GM12892 (cell line): ENCODE data around the gene TOM1.
"Not testable (repeated sequence)": the region's sequence is repeated elsewhere in the genome, so short reads cannot be mapped to it uniquely, and the experiment has no call there.

Experiments used
- DNase-seq: peaks from one replicate; pipeline ENCODE4 v3.0.0; 2011; ENCODE audit not compliant: insufficient read length
- FAIRE-seq: peaks from 2 replicates; lab custom pipeline; 2011; peaks lifted over from hg19 to GRCh38; lab: Jason Lieb, UNC
- POLR2A ChIP-seq: IDR thresholded peaks from 2 replicates; pipeline ENCODE4 v1.6.1; 2011; ENCODE audit warnings: low read depth, low read length, control low read depth
- POLR2AphosphoS5 ChIP-seq: IDR thresholded peaks from 2 replicates; pipeline ENCODE4 v1.6.1; 2011; ENCODE audit warnings: low read depth, low read length, control low read depth
- TAF1 ChIP-seq: IDR thresholded peaks from 2 replicates; pipeline ENCODE4 v1.6.1; 2011; ENCODE audit warnings: low read depth, mild to moderate bottlenecking, control low read depth, low read length, borderline replicate concordance

The TOM1 gene

DNA sequence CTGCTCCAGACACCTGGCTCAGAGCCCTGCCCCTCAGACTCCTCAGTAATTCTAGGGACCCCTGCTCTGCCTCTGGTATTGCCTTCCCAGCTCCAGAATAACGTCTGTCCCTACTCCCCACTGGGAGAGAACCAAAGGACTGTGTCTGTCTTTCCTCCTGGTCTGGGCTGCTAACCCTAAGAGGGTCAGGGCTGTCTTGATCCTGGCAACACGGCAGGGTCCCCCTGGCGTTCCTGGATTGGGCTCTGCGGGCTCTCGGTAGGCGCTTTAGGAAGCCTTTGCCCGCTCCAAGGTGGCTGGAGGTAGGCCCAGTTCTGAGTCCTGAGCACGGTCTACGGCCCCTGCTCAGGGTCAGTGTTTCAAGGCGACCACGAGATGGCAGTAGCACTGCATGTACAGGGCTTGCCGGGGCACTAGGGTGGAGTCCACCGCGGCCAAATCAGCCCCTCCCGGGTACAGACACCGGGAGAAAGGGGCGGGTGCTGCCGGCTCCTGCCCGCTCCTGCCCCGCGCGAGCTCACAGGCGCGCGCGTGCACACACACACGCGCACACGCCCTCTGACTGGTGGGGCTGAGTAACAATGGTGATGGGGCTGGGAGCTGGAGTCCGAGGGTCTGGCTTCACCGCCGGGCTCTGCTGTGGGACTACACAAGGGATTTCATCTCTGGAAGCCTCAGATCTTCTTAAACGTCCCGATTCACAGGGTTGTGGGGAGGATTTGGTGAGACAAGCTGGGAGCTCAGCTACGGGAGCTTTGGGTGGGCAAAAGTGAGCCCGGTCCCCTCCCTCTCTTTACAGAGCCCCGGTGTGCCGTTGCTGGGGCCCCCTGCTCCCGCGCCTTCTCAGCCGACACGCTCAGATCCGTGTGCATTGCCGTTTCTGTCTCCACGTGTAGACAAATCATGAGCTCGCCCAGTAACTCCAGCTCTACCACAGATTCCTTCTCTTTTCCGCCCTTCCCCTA is 51.1 kb downstream of the TOM1 start:
- TF ChIP-seq POLR2A (no peak; the same call in 1 of the 2 replicates), POLR2AphosphoS5 (no peak), TAF1 (no peak)
- DNase-seq = peak; percentile 97
- peak; percentile 98 for FAIRE-seq

DNA sequence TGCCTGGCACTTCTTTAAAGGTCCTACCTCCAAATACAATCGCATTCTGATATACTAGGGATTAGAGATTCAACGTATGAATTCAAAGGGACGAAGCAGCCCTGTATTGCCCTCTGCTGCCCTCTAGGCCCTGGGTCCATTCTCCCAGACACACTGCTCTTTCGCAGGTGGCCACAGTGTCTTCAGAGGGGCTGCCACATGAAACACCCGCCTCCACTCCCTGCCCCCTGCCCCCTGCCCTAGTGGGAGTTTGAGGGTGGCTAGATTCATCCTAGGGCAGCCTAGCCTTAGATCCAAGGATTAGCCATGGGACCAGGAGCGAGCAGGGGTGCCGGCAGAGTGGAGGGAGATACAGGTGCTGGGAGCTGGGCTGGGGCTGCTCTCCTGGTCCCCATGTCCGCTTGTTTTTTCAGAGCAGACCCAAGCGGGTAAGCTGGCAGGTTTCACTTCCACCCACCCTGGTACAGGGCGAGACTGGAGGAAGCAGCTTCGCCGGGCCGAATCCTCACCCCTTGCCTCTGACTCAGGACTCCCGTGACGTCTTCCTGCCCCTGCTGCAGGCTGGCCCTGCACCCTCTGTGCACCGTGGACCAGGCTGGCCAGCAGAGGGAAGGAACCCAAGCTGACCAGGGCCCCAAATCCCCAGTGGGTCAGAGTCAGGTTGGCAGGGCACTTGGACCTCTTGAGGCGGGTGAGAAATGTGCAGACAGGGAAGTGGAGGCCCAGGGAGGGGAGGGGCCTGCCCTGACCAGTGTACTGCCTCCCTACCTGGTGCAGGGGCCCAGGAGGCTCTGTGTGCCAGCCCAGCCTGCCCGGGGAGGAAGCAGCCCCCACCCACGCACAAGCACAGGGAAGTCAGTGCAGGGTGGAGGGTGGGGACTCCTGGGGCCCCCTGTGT is 52.8 kb downstream of the TOM1 start:
- DNase-seq (no peak), FAIRE-seq (peak; percentile 80)
- TF ChIP-seq TAF1 (no peak), POLR2A (peak; percentile 25; the same call in 1 of the 2 replicates), POLR2AphosphoS5 (no peak)

DNA sequence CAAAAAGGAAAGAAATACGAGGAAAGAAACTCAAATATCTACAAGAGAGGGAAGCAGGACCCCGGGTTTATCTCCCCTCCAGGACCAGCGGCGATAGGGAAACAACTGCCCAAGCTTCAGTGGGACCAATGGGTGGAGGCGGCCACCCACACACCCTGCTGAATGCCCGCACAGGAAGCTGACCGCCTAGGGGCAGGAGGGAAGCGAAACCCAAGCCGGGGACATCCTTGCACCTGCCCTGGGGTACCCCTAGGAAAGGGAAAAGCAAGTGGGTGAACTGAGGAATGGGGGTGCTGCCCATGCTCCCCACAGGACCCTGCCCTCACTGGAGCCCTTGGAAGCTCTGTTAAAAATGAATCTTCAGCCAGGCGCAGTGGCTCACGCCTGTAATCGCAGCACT is 53.6 kb downstream of the TOM1 start:
- no peak for TF ChIP-seq TAF1
- TF ChIP-seq POLR2A = no peak
- no peak for TF ChIP-seq POLR2AphosphoS5
- FAIRE-seq (peak; percentile 48), DNase-seq (no peak)

DNA sequence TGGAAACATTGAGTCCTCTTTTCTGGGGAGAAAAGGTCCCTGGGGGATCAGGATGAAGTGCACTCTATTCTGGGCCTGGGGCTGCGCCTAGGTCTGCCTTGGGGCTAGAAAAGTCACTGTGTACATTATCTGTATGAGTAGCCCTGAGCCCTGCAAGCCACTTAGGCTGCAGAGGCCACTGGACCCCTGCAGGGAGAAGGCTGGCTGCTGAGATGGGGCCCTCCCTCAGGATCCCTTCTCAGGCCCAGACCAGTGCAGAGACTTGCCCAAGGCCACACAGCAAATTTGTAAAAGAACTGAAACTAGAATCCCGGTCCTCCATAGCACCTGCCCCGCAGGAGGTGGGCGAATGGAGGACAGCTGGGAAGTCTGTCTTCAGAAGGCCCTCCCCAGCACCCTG is 54.4 kb downstream of the TOM1 start:
- peak; percentile 40 for FAIRE-seq
- TF ChIP-seq POLR2A (no peak), POLR2AphosphoS5 (no peak), TAF1 (no peak)
- no peak for DNase-seq

DNA sequence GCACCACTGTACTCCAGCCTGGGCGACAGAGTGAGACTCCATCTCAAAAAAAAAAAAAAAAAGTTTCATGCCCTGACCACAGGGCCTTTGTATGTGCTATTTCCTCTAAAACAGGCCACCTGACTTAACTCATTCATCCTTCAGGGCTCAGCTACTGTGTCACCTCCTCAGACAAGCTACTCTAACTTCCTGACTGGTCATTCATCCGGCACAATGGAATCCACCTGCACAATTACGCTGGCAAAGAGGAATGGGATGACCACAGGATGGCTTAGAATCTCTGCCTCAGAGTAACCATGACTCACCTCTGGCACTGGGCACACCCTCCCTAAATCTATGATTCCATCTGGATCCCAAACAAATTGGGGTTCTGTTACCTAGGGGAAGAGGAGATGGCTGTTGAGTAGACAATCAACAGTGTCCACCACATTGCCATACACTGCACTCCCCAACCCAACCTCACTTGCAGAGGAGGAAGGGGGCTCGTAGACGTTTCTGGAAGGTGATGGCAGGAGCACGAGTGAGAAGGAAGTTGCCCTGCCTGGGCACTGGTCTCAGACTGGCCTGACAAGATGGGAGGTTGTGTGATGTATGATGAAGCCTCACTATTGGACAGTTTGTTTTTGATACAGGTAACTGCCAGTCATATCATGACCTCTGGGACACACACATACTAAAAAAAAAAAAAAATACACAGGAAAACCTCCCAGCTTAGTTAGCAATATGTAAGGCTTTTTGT is 58.4 kb downstream of the TOM1 start:
- FAIRE-seq (no peak), DNase-seq (no peak)
- no peak for TF ChIP-seq TAF1
- no peak for TF ChIP-seq POLR2A
- TF ChIP-seq POLR2AphosphoS5 = no peak

DNA sequence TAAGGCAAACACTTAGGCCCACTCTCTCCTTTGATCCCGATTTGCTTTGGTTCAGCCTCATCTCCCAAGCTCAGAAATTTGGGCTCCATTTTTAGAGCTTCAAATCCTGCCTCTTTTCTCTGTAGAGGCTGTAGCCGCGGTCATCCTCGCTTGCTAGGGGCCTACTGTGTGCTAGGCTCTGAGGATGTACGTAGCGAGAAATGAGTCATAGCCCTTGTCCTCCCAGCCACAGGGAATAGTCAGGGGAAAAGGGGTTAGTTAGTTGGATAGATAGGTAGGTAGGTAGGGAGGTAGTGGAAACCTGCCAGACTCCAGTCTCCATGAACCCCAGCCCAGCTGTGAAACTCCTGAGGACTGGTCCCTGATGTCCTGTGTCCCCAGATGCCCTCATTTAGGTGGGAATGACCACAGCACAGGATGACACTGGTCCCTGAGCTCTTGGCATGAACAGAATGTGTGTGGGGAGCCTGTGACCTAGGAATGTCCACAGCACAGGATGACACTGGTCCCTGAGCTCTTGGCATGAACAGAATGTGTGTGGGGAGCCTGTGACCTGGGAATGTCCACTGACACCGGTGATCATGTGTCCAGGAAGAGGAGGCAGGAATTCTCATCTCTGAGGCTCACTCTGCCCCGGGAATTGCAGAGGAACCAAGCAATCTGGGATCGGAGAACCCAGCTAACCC is 59.8 kb downstream of the TOM1 start:
- TF ChIP-seq TAF1 (no peak), POLR2A (no peak), POLR2AphosphoS5 (no peak)
- DNase-seq = no peak
- no peak for FAIRE-seq

DNA sequence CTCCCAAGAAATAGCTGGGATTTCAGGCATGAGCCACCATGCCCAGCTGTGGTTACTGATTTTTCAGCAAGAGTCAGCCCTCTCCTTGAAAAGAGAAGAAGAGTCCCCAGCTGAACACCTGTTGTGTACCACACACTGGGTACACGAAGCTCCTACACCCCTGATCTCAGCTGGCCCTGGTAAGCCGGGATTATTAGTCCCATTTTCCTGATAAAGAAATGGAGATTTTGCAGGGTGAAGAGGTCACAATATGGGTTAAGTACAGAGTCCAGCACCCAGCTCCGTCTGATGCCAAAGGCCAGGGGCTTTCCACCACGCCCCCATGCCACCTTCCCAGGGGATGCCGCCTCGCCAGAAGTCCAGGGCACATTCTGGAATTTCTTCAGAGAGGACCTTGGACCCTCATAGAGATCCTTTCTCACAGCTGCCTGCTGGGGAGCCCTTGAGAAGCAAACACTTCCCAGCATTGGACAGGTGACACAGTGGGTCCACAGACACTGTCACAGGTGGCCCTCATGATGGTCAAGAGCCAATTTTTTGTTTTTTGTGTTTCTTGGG is 61.4 kb downstream of the TOM1 start:
- TF ChIP-seq POLR2A (no peak), POLR2AphosphoS5 (no peak), TAF1 (no peak)
- no peak for DNase-seq
- FAIRE-seq = no peak

DNA sequence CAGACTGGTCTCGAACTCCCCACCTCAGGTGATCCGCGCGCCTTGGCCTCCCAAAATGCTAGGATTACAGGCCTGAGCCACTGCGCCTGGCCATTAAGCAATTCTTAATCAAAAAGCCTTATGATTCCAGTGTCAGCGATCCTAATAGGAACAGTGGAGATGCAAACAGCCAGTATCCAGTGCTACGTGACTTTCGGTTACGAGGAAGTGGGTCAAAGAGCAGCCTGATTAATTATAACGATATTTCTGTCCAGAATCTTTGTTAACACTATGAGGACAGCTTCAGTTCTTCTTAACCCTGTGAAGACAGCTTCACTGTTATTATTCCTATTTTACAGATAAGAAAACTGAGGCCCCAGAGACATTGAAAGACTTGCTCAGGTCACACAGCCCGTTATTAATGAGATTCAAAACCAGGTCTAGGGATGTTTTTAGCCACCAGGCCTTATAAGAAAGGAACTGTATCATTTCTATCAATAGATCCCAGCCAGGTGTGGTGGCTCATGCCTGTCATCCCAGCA is 63.9 kb downstream of the TOM1 start:
- DNase-seq (no peak), FAIRE-seq (no peak)
- no peak for TF ChIP-seq POLR2A
- TF ChIP-seq POLR2AphosphoS5 = no peak
- no peak for TF ChIP-seq TAF1

DNA sequence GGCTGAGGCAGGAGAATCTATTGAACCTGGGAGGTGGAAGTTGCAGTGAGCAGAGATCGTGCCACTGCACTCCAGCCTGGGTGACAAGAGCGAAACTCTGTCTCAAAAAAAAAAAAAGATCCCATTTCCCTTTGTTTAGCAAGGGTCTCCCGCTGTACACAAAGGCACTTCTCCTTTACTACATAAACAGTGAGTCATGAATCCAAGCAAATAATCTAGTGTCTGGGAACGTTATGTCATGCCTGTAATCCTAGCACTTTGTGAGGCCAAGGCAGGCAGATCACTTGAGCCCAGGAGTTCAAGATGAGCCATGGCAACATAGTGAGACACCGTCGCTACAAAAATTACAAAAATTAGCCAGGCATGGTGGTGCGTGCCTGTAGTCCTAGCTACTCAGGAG is 64.5 kb downstream of the TOM1 start:
- FAIRE-seq, DNase-seq: not testable (repeated sequence)

DNA sequence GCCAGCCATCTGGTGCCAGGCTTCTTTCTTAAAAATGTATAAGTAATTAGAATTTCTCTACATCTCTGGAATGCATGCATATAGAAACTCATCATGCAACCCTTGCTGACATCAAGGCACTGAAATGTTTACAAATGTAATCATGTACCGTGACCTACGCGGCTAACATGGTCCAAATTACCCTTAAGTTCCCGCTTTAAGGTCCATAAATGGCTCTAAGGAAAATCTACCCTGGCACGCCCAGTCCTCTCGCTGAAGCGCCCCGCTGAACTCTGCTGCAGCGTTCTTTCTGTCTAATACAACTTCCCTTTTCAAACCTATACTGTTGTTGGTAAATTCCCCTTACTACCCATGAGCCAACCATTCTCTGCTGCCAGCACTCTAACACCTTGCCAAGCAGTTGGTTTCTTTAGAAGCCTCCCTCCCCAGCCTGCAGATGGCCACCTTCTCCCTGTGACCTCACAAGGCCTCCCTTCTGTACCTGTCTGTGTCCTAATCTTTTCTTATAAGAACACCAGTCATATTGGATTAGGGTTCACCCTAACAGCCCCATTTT is 67.7 kb downstream of the TOM1 start:
- TF ChIP-seq POLR2A = no peak
- TF ChIP-seq TAF1 = no peak
- TF ChIP-seq POLR2AphosphoS5 = no peak
- FAIRE-seq (peak; percentile 54), DNase-seq (no peak)
